WTC11 (cell line): Measurements from ENCODE around the gene PEX16. TPM values are rescaled to one million over a fixed set of nuclear protein-coding genes. Genes with fewer than 3 reads are reported as not detected.

Source experiments
- ATAC-seq: fragments of 200-7000 bp; cut with Tn5 transposase; 2 replicates; pipeline ENCODE4 v1.10.0; 2021; ENCODE audit warnings: mild to moderate bottlenecking, moderate library complexity
- CTCF ChIA-PET: fragments of 300-600 bp; sonication (Branson Sonifier 250); formaldehyde crosslinking; loops from one replicate; lab custom pipeline; 2021; ENCODE audit warnings: antibody characterized with exemption; lab: Charles Lee
- POLR2A ChIA-PET: fragments of 350-600 bp; sonication (Branson Sonifier 250); formaldehyde crosslinking; loops from one replicate; lab custom pipeline; 2021; ENCODE audit warnings: antibody characterized with exemption; lab: Charles Lee
- DNase-seq: peaks from one replicate; pipeline ENCODE4 v3.0.0; 2021; ENCODE audit warnings: low spot score
- H3K27ac Mint-ChIP-seq: 2 replicates; pipeline ENCODE4 v1.8.0; 2021; ENCODE audit warnings: mixed read lengths
- H3K27me3 Mint-ChIP-seq: 2 replicates; pipeline ENCODE4 v1.8.0; 2021; ENCODE audit warnings: low read depth, mild to moderate bottlenecking, moderate library complexity, mixed read lengths
- H3K36me3 Mint-ChIP-seq: 2 replicates; pipeline ENCODE4 v1.8.0; 2021; ENCODE audit warnings: mixed read lengths
- H3K4me1 Mint-ChIP-seq: 2 replicates; pipeline ENCODE4 v1.8.0; 2022; ENCODE audit warnings: mixed read lengths
- H3K4me3 Mint-ChIP-seq: 2 replicates; pipeline ENCODE4 v1.8.0; 2021; ENCODE audit warnings: mild to moderate bottlenecking, moderate library complexity, mixed read lengths
- H3K9me3 Mint-ChIP-seq: 2 replicates; pipeline ENCODE4 v1.8.0; 2021; ENCODE audit warnings: mixed read lengths
- ARID4B ChIP-seq: sonication (generic); formaldehyde crosslinking; IDR thresholded peaks from 2 replicates; pipeline ENCODE4 v1.8.0; 2023; ENCODE audit warnings: missing genetic modification reagents, mild to moderate bottlenecking, borderline replicate concordance
- CREB1 ChIP-seq: sonication (generic); formaldehyde crosslinking; IDR thresholded peaks from 2 replicates; pipeline ENCODE4 v1.8.0; 2023; ENCODE audit warnings: mild to moderate bottlenecking, missing genetic modification reagents
- FOXK1 ChIP-seq: sonication (generic); formaldehyde crosslinking; IDR thresholded peaks from 2 replicates; pipeline ENCODE4 v1.8.0; 2022; ENCODE audit warnings: mild to moderate bottlenecking, moderate library complexity, missing genetic modification reagents
- FOXP1 ChIP-seq: sonication (generic); formaldehyde crosslinking; IDR thresholded peaks from 2 replicates; pipeline ENCODE4 v1.8.0; 2022; ENCODE audit warnings: missing genetic modification reagents, mild to moderate bottlenecking, moderate library complexity, borderline replicate concordance
- GTF2I ChIP-seq: fragments of 250-450 bp; sonication (Bioruptor Pico); conservative IDR thresholded peaks from 2 replicates; pipeline ENCODE4 v1.4.0; 2021; ENCODE audit warnings: mild to moderate bottlenecking
- MAX ChIP-seq: sonication (generic); formaldehyde crosslinking; IDR thresholded peaks from 2 replicates; pipeline ENCODE4 v1.8.0; 2022; ENCODE audit warnings: mild to moderate bottlenecking, missing genetic modification reagents
- MYBL2 ChIP-seq: sonication (generic); formaldehyde crosslinking; IDR thresholded peaks from 2 replicates; pipeline ENCODE4 v1.8.1; 2023; ENCODE audit warnings: mild to moderate bottlenecking, moderate library complexity, missing genetic modification reagents
- NR1H2 ChIP-seq: sonication (generic); formaldehyde crosslinking; IDR thresholded peaks from 2 replicates; pipeline ENCODE4 v1.9.0; 2021; ENCODE audit warnings: mild to moderate bottlenecking, moderate library complexity, missing genetic modification reagents
- NR2C2 ChIP-seq: sonication (generic); formaldehyde crosslinking; IDR thresholded peaks from 2 replicates; pipeline ENCODE4 v1.8.0; 2022; ENCODE audit warnings: mild to moderate bottlenecking, missing genetic modification reagents
- OVOL2 ChIP-seq: fragments of 250-450 bp; sonication (Bioruptor Pico); IDR thresholded peaks from 2 replicates; pipeline ENCODE4 v1.9.0; 2021; ENCODE audit warnings: mild to moderate bottlenecking, borderline replicate concordance
- PRDM15 ChIP-seq: sonication (generic); formaldehyde crosslinking; IDR thresholded peaks from 2 replicates; pipeline ENCODE4 v1.8.0; 2022; ENCODE audit warnings: missing genetic modification reagents
- SMAD3 ChIP-seq: sonication (generic); formaldehyde crosslinking; IDR thresholded peaks from 2 replicates; pipeline ENCODE4 v1.8.0; 2022; ENCODE audit warnings: missing genetic modification reagents, mild to moderate bottlenecking, borderline replicate concordance
- TCF7 ChIP-seq: sonication (generic); formaldehyde crosslinking; IDR thresholded peaks from 2 replicates; pipeline ENCODE4 v1.8.0; 2022; ENCODE audit warnings: mild to moderate bottlenecking, low read depth, missing genetic modification reagents, moderate library complexity
- TEAD1 ChIP-seq: sonication (generic); formaldehyde crosslinking; IDR thresholded peaks from 2 replicates; pipeline ENCODE4 v1.8.0; 2022; ENCODE audit warnings: mild to moderate bottlenecking, missing genetic modification reagents
- ZNF317 ChIP-seq: sonication (generic); formaldehyde crosslinking; IDR thresholded peaks from 2 replicates; pipeline ENCODE4 v1.8.1; 2023; ENCODE audit warnings: low read depth, mild to moderate bottlenecking, moderate library complexity, missing genetic modification reagents, borderline replicate concordance
- ZNF425 ChIP-seq: fragments of 250-450 bp; sonication (Bioruptor Pico); conservative IDR thresholded peaks from 2 replicates; pipeline ENCODE4 v1.9.0; 2021; ENCODE audit warnings: mild to moderate bottlenecking
- ZNF512 ChIP-seq: sonication (generic); formaldehyde crosslinking; IDR thresholded peaks from 2 replicates; pipeline ENCODE4 v1.8.1; 2022; ENCODE audit warnings: missing genetic modification reagents, borderline replicate concordance
- total RNA-seq: library from RNA; stranded (reverse); gene quantifications from 3 replicates; pipeline ENCODE4 v1.2.3, GENCODE V29; 2021

The PEX16 gene
- total RNA-seq, 1 experiment from 2014 or later: 39.3 TPM

GRCh38 chr11:45936511-45937054 is 18.9 kb upstream of the PEX16 start (continued):
- TF ChIP-seq NR2C2 (CRISPR knock-in tag) (no peak), SMAD3 (no peak), NR1H2 (CRISPR knock-in tag) (no peak), ZNF317 (CRISPR knock-in tag) (no peak), MYBL2 (CRISPR knock-in tag) (no peak)
- TF ChIP-seq, all 79 proteins: peak for 0

GRCh38 chr11:45935349-45936064 is 17.8 kb upstream of the PEX16 start:
- CTCF ChIA-PET: interaction anchor here (0.6 kb wide), 1 partner anchor 27 kb away, joined by 4 read pairs; no protein-coding TSS in a partner anchor
- peak overlapping the region; percentile 32; the same call in 1 of the 2 replicates for H3K27ac Mint-ChIP-seq
- ATAC-seq: no peak
- H3K4me3 Mint-ChIP-seq: no peak overlapping the region
- DNase-seq: no peak
- TF ChIP-seq ZNF512 (CRISPR knock-in tag) (no peak), OVOL2 (CRISPR knock-in tag) (no peak), ARID4B (CRISPR knock-in tag) (no peak), CREB1 (CRISPR knock-in tag) (no peak), MAX (CRISPR knock-in tag) (no peak), TEAD1 (CRISPR knock-in tag) (no peak), FOXP1 (CRISPR knock-in tag) (no peak), PRDM15 (CRISPR knock-in tag) (no peak), FOXK1 (no peak), GTF2I (CRISPR knock-in tag) (no peak), TCF7 (CRISPR knock-in tag) (no peak), ZNF425 (CRISPR knock-in tag) (no peak)
- TF ChIP-seq, all 79 proteins: peak for 0
- Mint-ChIP-seq H3K4me1 (peaks cover 10% of the 10 kb centered on the region), H3K36me3 (peaks cover 13% of the 10 kb centered on the region), H3K27me3 (no peaks in the 10 kb centered on the region; the same call in 1 of the 2 replicates), H3K9me3 (no peaks in the 10 kb centered on the region)
- POLR2A ChIA-PET: interaction anchor here (0.6 to 1.8 kb wide), 3 partner anchors 14 to 397 kb away, joined by 3 to 6 read pairs (median 3); partner anchors contain the start of gene LARGE2
